ENCODE measurements around the gene NPAS3.

The NPAS3 gene

DNA sequence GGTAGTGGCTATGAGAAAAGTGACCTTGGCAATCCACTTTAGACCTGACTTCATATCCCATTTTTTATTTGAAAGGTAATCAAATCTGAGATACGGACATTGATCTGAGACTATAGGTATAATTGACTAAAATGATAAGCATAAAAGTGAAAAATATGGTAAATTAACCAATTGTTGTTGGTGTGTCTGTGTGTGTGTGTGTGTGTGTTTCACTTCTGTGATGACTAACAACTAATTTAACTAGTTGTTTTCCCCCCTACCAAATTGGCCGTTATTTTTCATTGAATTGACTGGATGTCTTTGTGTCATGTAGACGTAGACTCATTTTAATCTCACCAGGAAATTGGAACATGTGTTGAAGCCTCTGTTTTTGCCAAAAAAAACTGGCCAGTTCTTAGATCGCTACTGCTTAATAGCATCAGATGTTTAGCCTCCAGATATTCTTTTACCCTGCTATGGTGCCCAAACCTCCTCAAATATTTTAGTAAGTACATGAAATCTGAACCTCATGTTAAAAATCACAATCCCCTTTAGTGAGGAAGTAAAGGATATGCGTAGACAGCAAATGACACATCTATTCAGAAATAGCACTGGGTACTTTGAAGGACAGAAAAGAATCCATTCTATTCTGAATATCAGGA is 617.2 kb downstream of the NPAS3 start:
- Histone ChIP-seq H3K27me3 (ENCODE audit: insufficient read depth, low read length, poor library complexity, severe bottlenecking) (no peaks in the 10 kb centered on the region), H3K4me2 (ENCODE audit: low read depth, low read length, poor library complexity, severe bottlenecking) (no peak overlapping the region), H3K4me1 (ENCODE audit: insufficient read depth, low read length, poor library complexity, severe bottlenecking) (peaks cover 6% of the 10 kb centered on the region), H3K9me3 (ENCODE audit: insufficient read depth, low read depth, low read length) (no peaks in the 10 kb centered on the region), H3K79me2 (ENCODE audit: insufficient read depth, low read length) (no peaks in the 10 kb centered on the region), H3K4me3 (ENCODE audit: low read length, poor library complexity, severe bottlenecking) (no peak overlapping the region), H4K20me1 (ENCODE audit: insufficient read depth, low read length, poor library complexity, severe bottlenecking) (no peaks in the 10 kb centered on the region), H2AFZ (ENCODE audit: low read length) (no peak overlapping the region), H3F3A (ENCODE audit: low read depth) (no peaks in the 10 kb centered on the region), H3K9me2 (replicated peaks; ENCODE audit: low read depth, low read length) (no peaks in the 10 kb centered on the region), H3K9ac (ENCODE audit: low read depth, low read length, poor library complexity, severe bottlenecking) (no peak overlapping the region), H3K36me3 (ENCODE audit: insufficient read depth, low read length) (no peaks in the 10 kb centered on the region)
- TF ChIP-seq, protein P1, sequence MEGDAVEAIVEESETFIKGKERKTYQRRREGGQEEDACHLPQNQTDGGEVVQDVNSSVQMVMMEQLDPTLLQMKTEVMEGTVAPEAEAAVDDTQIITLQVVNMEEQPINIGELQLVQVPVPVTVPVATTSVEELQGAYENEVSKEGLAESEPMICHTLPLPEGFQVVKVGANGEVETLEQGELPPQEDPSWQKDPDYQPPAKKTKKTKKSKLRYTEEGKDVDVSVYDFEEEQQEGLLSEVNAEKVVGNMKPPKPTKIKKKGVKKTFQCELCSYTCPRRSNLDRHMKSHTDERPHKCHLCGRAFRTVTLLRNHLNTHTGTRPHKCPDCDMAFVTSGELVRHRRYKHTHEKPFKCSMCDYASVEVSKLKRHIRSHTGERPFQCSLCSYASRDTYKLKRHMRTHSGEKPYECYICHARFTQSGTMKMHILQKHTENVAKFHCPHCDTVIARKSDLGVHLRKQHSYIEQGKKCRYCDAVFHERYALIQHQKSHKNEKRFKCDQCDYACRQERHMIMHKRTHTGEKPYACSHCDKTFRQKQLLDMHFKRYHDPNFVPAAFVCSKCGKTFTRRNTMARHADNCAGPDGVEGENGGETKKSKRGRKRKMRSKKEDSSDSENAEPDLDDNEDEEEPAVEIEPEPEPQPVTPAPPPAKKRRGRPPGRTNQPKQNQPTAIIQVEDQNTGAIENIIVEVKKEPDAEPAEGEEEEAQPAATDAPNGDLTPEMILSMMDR (conservative IDR thresholded peaks at IDR 0.05; ENCODE audit: low read length) = no peak

DNA sequence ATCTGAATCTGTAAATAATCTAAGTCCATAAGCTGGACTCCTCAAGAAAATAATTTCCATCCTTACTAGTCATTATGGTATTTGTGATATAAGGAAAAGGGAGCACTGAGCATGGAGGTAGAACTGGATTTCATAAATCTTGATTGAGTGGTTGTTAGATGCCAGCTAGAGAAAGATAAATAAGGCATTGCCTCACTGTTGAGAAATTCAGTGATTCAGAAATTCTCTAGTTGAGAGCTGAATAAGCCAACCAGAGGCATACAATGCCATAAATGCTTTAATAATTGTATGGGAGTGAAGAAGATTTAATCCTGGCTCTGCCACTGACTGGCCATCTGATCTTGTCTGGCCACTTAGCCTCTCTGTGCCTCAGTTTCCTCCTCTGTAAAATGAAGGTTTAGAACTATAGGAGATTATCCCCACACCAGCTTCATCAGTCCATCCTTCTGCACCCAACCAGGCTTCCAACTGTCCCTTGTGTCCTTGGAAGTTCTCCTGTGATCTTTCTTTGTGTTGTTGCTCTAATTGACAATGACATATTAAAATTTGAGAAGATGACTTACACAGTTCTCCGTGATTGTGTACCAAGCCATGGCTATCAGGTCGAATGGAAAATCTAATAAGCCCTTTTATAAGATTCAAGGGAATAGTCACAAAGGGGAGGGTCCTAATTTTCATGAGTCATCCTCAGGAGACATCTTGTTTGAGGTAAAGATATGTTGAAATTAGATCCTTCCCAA is 617.9 kb downstream of the NPAS3 start:
- Histone ChIP-seq H2AFZ (ENCODE audit: low read length) (no peak overlapping the region), H3K4me1 (ENCODE audit: insufficient read depth, low read length, poor library complexity, severe bottlenecking) (peaks cover 6% of the 10 kb centered on the region), H3K79me2 (ENCODE audit: insufficient read depth, low read length) (no peaks in the 10 kb centered on the region), H3K9me3 (ENCODE audit: insufficient read depth, low read depth, low read length) (no peaks in the 10 kb centered on the region), H3K9me2 (replicated peaks; ENCODE audit: low read depth, low read length) (no peaks in the 10 kb centered on the region), H3K4me3 (ENCODE audit: low read length, poor library complexity, severe bottlenecking) (no peak overlapping the region), H4K20me1 (ENCODE audit: insufficient read depth, low read length, poor library complexity, severe bottlenecking) (no peaks in the 10 kb centered on the region), H3K4me2 (ENCODE audit: low read depth, low read length, poor library complexity, severe bottlenecking) (no peak overlapping the region), H3K9ac (ENCODE audit: low read depth, low read length, poor library complexity, severe bottlenecking) (no peak overlapping the region), H3F3A (ENCODE audit: low read depth) (no peaks in the 10 kb centered on the region), H3K27me3 (ENCODE audit: insufficient read depth, low read length, poor library complexity, severe bottlenecking) (no peaks in the 10 kb centered on the region), H3K36me3 (ENCODE audit: insufficient read depth, low read length) (no peaks in the 10 kb centered on the region)
- TF ChIP-seq, protein P1 (conservative IDR thresholded peaks at IDR 0.05; ENCODE audit: low read length) = no peak
- TF ChIP-seq EZH2phosphoT487 (IDR thresholded peaks at IDR 0.05; ENCODE audit: borderline replicate concordance) = no peak

DNA sequence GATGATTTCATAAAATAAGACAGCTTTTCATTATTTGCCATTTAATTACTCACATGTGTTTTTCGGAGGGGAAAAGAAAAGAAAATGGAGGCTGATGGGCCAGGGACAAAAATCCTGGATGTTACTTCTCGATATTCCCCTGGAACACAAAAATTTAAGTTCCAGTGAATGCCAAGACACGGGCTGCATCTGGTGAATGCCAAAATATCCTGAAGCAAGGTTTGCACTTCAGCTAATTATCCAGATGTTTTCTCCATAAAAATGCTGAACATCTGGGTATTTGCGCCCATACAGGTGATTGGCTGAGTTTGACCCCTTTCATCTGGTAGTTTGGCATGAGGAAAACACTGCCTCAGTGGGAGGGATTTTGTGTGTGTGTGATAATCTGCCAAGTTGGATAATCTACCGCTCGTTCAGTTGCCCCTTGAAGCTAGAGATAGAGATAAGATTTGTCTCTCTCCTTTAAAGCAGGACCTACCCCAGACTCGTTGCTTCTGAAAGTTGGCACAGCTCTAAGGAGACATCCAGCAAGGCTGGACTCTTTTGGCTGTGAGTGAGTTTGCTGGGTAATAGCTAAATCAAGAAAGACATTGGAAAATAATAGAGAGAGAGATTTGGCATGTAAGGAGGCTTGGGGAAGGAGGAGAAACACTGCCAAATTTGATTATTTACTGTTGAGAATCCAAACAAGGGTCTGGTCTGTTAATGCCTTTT is 622.2 kb downstream of the NPAS3 start:
- Histone ChIP-seq H3K9ac (ENCODE audit: low read depth, low read length, poor library complexity, severe bottlenecking) (no peak overlapping the region), H3K4me2 (ENCODE audit: low read depth, low read length, poor library complexity, severe bottlenecking) (no peak overlapping the region), H4K20me1 (ENCODE audit: insufficient read depth, low read length, poor library complexity, severe bottlenecking) (no peaks in the 10 kb centered on the region), H2AFZ (ENCODE audit: low read length) (no peak overlapping the region), H3F3A (ENCODE audit: low read depth) (no peaks in the 10 kb centered on the region), H3K9me3 (ENCODE audit: insufficient read depth, low read depth, low read length) (no peaks in the 10 kb centered on the region), H3K27me3 (ENCODE audit: insufficient read depth, low read length, poor library complexity, severe bottlenecking) (no peaks in the 10 kb centered on the region), H3K4me1 (ENCODE audit: insufficient read depth, low read length, poor library complexity, severe bottlenecking) (peaks cover 18% of the 10 kb centered on the region), H3K36me3 (ENCODE audit: insufficient read depth, low read length) (no peaks in the 10 kb centered on the region), H3K9me2 (replicated peaks; ENCODE audit: low read depth, low read length) (no peaks in the 10 kb centered on the region), H3K4me3 (ENCODE audit: low read length, poor library complexity, severe bottlenecking) (no peak overlapping the region), H3K79me2 (ENCODE audit: insufficient read depth, low read length) (no peaks in the 10 kb centered on the region)
- TF ChIP-seq, protein P1 (conservative IDR thresholded peaks at IDR 0.05; ENCODE audit: low read length) = no peak
- TF ChIP-seq EZH2phosphoT487 (IDR thresholded peaks at IDR 0.05; ENCODE audit: borderline replicate concordance) = no peak

Data from Loucy (cell line).